ENCODE measurements around the gene WIPI1.

DNA sequence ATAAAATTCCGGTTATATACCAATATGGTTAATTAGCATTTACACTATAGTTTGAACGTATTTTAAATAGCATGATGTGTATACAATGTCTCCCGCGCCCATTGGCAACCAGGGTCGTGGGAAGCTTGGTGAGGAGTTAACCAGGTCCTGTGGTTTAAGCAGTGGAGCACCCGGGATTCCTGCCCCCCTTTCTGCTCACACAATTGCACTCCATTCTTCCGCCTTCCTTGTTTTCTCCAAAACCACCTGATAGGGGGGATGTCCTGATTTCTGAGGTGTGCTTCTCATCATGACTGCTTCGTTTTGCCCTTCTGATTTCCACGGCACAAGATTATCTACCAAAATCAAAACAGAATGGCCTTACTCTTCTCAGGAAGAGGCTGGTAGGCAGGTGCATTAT is 35.8 kb downstream of the WIPI1 start:
- TF ChIP-seq, protein P1, sequence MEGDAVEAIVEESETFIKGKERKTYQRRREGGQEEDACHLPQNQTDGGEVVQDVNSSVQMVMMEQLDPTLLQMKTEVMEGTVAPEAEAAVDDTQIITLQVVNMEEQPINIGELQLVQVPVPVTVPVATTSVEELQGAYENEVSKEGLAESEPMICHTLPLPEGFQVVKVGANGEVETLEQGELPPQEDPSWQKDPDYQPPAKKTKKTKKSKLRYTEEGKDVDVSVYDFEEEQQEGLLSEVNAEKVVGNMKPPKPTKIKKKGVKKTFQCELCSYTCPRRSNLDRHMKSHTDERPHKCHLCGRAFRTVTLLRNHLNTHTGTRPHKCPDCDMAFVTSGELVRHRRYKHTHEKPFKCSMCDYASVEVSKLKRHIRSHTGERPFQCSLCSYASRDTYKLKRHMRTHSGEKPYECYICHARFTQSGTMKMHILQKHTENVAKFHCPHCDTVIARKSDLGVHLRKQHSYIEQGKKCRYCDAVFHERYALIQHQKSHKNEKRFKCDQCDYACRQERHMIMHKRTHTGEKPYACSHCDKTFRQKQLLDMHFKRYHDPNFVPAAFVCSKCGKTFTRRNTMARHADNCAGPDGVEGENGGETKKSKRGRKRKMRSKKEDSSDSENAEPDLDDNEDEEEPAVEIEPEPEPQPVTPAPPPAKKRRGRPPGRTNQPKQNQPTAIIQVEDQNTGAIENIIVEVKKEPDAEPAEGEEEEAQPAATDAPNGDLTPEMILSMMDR (IDR thresholded peaks at IDR 0.05), result no peak
- no peak for TF ChIP-seq POLR2A (IDR thresholded peaks at IDR 0.05)

Measured in Peyer's patch (tissue), 4 donors.